HG03025 (cell line): Measurements from ENCODE around the gene SKAP1.
"Not testable (repeated sequence)": the region's sequence is repeated elsewhere in the genome, so short reads cannot be mapped to it uniquely, and the experiment has no call there.

ENCODE experiments used
- ATAC-seq: cut with Tn5 transposase; IDR thresholded peaks from one replicate; pipeline ENCODE4 v1.9.1; 2021; ENCODE audit warnings: mild to moderate bottlenecking, moderate library complexity; ENCODE audit not compliant: unreplicated experiment, low FRiP score

SKAP1 gene

DNA sequence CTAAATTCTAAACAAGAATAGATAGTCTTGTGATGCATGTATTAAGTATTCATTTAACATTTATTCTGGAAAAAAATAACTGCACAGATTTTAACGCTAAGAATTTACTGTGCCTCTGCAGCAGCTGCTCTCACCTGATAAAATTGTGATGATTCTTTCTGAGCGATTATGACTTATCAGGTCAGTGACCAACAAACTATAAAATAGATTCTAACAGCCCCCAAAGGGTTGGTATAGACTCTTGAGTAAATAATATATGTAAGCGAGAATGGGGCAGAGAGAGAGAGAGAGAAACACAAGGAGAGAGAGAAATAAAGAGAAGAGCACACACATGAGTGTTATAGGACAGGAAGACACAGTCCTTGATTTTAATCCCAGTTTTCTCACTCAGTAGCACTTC lies 178.1 kb downstream of the SKAP1 start:
- no peak for ATAC-seq

DNA sequence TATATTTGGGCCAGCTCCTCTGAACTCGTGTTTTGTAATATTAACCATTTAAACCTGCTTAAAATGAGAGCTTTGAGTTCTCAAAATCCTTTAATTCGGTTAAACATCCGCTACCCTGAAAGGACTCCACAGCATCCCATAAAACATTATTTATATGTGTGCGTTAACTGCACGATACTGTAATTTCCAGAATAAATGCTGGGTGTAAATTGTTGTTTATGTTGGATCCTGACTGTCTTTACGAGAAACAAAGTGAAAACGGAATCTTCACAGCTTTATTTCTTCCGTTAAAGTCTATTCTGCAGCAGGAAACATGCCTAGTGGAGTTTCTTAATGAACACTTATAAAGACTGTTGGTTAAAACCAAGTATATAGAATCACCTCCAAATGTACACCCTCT lies 179.1 kb downstream of the SKAP1 start:
- ATAC-seq, result no peak

DNA sequence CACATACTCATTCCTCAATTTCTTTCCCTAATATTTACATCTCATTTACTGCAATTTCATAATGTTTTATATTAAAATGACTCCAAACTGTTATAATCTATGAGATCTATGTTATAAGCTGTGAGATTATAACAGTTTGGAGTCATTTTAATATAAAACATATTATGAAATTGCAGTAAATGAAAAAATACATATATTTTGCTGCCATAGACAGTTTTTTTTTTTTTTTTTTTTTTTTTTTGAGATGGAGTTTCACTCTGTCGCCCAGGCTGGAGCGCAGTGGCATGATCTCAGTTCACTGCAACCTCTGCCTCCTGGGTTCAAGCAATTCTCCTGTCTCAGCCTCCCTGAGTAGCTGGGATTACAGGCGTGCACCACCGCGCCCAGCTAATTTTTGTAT lies 180.0 kb downstream of the SKAP1 start:
- not testable (repeated sequence) for ATAC-seq

DNA sequence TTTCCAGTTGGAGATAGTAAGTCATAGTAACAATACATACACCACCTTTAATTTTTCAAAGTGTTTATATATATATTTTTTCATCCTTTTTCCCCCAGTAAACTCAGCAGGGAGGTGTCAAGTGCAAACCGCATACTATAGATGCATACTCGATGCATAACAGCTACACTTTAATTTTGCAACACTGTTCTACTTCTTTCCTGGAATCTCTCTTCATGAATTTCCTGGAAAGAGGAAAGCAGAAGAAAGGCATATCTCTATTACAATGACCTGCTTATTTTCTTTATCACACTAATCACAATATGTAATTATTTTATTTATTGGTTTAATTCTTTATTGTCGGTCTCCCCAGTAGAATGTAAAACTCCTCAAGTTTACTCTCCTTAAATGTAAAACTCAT lies 182.4 kb downstream of the SKAP1 start:
- no peak for ATAC-seq

DNA sequence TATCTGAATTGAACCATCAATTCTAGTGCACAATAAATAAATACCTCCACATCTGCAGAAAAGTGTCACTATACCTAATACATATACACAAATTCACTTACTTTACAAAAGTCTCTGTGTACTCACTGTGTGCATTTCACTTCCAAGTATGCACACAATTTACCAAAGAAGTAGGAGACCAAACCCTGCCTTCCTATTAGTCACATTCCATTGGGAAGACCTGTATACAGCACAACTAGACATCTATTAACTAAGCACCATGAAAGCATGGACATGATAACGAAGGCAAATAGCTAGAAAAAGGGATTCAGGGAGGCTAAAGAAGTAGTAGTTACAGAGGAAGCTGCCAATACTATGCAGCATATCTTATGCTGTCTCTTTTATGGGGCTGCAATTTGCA lies 183.0 kb downstream of the SKAP1 start:
- ATAC-seq, result no peak

DNA sequence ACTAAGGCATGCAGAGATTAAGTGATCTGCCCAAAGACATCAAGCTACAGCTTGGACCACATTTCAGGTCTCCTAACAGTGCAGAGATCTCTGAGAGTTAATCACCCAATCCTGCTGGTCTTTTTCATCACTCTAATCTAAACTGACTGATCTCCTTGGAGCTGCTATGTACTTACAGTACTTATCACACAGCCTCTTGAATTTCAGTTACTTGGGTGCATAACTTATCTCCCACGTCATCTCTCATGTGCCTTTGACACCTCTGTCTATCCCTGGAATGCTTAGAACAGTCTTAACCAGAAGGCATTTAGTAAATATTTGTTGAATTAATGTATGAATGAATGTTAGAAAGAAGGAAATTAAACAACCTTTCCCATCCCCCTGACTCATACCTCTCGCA lies 183.4 kb downstream of the SKAP1 start:
- ATAC-seq, result no peak

DNA sequence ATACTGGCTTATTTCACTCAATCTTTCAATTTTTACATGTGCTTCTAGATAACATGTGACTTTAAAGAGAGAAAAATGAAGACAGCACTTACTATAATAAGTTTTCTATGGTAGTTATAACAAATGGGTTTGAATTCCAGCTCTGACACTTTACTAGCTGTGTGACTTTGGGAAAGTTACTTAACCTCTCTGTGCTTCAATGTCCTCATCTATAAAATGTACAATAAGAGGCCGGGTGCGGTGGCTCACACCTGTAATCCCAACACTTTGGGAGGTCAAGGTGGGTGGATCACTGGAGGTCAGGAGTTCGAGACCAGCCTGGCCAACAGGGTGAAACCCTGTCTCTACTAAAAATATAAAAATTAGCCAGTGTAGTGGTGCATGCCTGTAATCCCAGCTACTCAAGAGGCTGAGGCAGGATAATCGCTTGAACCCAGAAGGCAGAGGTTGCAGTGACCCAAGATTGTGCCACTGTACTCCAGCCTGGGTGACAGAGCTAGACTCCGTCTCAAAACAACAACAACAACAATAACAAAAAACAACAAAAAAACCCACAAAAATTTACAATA lies 184.5 kb downstream of the SKAP1 start:
- not testable (repeated sequence) for ATAC-seq

DNA sequence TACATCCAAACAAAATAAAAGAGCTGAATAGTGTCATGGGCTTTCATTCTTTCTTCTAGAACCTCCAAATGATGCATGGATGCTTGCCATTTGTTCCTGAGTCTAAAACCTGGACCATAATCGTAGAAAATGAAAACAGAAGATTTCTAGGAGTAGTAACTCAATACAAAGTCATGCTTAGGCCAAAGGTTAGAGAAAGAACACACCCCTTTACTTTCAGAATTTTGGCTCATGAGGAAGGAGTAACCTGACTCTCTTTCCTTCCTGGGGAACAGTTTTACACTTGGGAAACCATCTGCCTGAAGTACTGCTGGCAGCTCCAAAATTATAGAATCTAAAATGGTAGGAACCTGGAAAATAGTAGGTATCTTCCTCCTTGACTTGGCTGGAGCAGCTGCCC lies 185.2 kb downstream of the SKAP1 start:
- no peak for ATAC-seq

DNA sequence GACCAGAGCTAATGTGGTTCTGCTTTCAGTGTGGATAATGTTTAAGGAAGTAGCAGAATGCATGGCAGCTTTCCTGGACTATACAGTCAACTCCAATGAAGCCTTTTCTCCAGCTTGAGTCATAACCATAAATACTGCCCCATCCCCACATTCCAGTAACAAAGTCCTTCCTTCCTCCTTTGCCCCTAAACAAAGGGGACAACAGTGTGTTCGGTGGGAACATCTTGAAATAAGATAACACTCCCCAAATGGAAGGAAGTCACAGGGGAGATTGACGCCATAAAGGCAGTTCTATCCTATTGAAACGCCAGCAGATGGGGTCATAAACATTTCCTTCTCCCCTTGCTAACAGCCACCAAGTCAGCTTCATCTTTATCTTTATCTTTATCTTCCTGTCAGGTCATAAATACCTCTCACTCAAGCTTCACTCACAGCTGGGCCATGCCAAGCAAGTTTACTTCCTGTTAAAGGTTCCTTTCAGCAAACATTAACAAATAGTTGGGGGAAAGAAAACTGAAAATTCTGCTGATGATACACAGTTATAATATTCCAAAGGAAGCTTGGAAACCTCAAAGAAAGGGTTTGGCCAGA lies 185.8 kb downstream of the SKAP1 start:
- no peak for ATAC-seq

DNA sequence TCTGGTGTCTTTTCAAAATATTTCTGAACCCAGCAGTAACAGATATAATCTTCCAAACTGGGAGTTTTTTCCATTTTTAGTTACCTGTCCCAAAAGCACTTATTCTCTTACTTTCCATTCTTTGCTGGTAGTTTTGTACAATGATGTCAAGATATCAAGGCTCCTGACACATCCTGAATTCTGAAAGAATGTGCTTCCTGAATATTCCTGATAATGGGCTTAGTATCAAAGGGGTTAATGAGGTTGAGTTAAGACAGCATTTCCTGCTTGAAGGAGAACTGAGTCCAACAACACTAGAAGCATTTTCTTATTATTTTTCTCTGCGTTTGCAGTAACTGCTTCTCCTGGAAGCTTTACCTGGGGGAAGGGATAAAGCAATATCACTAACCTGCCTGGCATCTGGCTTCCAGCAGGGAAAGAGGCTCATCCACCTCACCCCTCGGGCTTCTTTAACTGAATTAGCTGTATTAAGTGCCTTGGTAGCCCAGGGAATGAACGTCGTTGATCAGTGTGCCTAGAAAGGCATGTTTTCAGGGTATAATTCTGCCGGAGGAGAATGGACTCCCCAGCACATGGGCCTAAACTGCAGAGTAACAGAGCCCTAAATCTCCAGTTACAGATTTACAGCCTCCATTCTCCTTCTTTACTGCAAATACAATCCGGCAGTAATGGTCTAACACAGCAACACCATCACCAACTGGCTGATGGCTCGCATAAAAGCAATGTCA lies 188.1 kb downstream of the SKAP1 start:
- no peak for ATAC-seq

DNA sequence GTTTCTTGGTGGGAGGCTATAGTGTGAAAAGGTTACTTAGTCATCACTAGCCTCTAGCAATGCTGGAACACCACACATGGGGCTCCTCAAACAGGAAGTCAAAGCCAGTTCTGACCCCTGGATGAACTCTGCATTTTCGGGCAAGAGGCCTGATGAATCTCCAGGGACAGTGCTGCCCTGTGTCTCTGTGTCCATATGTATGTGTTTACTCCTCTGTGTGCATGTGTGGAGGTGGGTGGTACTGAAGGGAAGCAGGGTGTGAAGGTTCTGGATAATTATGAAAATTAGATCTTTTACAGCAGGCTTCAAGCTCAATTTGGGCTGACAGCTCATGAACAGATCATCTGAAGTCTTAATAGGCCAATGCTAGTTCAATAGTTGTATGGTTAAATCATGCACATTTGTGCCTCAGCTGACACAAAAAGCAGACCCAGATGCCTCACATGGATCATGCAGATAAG lies 188.9 kb downstream of the SKAP1 start:
- no peak for ATAC-seq

DNA sequence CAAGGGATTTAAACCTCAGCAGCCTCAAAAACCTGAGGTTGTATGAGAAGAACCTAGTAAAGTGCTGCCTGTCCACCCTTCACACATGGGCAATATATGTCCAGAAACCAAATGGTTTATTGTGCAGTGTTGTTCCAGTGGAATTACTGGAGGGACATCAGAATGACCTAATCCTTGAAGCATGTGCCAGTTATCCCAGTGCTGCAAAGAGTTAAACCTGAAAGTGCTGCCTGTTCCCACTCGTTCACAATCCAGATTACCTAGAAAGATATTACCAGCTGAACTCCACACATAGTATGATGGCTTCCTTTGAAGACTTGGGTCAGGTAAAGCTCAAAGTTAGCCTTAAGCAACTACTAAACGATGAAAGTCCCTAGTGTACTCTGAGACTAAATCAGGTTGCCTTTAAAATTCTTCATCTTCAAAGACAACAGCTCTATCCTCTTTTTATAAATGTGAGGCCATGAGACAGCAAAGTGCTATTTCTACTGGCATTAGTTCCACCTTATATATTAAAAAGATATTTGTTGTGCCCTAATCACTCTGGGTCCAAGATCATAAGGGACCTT lies 189.4 kb downstream of the SKAP1 start:
- no peak for ATAC-seq

DNA sequence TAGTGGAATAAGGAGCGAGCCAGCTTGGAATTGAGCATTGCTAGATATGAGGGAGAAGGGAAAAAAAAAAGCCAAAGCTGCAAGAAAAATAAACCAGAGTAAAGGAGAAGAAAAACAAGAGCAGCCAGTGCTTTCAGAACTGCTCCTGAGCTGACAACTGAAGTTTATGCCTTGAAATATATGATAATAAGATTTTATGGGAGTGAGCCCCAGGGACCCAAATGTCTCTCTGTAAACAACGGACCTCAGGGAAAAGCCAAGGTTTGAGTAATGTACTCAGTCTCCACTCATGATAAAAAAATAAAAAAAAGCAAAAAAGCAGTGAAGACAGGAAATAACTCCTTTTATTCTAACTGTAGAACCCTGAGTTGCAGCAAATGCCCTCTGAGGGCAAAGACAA lies 189.9 kb downstream of the SKAP1 start:
- no peak for ATAC-seq

DNA sequence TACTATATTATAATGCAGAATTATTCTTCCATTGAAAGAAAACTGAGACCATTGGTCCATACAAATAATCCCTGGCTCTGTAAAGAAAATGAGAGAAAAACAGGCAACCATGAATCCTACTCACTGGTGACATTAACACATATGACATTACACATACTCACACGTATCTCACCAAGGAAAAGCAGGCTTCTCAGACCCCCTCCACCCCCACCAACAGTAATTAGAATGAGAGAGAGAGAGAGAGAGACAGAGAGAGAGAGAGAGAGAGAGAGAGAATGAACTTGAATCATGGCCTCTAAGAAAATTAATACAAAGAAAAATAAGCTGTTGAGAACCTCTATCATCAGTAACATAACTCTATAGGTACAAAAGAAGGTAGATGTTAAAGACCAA lies 190.4 kb downstream of the SKAP1 start:
- no peak for ATAC-seq

DNA sequence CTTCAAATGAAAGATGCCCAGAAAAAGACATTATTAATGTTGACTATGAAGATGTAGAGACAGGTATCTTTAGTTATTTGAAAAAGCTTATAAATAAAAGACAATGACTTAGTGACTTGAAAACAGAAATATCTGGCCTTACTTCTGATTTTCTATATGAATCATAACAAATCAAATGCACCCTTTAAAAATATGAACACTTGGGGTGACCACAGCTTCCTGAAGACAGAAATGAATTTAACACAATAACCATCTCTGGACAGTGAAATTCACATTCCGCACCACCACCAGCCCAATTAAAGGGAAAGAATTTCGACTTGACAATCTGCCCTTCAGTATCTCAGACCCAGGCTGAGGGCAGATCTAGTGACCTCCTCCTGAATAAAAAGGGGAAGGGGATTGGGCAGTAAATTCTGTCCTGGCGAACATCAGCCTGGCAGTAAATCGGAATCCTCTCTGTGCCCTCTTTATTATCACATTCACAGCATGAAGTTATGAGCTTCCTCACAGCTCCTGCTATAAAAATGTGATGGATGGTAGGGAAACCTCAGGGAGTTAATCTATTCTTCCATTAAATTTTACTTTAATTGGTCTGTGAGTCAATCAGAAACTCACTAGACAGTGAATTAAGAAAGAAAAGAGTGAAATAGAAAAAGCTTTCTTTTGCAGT lies 190.9 kb downstream of the SKAP1 start:
- no peak for ATAC-seq

DNA sequence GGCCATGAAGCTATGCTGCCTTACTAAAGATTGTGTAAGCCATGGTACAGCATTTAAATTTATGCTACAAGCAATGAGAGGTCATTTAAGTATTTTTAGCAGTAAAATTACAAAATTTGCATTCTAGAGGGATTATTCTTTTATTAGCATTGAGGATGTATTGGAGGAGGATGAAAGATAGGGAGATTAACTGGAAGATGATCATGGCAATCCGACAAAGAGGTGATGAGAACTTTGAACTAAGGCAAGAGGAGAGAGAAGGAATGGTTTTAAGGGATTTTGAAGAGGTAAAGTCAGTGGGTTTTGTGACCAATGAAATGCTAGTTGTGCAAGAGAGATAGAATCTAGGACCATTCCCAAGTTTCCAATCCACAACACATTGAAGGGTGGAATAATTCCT lies 192.6 kb downstream of the SKAP1 start:
- no peak for ATAC-seq

DNA sequence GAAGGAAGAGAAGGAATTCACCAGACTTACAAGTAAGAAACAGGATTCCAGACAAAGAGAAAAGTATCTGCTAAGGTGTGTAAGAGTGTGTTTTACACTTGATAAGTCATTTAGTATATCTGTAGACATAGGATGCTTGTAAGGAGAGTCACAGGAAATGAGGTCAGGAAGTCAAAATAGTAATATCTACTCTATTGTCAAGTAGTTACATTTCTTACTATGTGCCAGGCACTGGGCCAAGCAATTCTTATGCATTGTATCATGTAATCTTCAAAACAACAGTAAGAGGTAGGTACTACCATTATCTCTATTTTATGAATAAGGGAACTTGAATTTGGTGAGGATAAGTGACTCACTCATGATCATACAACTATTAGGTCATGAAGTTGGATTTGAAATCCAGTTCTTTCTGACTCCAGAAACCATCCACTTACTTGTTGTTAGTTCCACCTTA lies 193.3 kb downstream of the SKAP1 start:
- ATAC-seq, result no peak

DNA sequence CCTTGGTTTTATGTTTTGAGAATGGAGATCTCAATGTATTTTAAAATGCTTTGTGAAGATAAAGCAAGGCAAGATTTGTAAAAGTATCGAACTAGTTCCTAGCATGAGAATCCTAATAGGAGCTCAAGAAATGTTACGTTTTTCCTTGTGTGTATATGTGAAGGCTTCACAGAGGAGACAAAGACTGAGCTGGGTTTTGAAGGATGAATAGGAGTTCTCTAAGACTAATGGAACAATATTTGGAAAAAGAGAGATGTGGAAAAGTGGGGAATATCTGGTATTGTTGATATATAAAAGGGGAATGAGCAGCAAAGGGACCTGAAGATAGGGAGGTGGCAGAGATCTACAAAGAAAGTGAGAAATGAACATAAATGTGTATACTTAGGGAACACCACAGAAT lies 195.1 kb downstream of the SKAP1 start:
- ATAC-seq, result no peak

DNA sequence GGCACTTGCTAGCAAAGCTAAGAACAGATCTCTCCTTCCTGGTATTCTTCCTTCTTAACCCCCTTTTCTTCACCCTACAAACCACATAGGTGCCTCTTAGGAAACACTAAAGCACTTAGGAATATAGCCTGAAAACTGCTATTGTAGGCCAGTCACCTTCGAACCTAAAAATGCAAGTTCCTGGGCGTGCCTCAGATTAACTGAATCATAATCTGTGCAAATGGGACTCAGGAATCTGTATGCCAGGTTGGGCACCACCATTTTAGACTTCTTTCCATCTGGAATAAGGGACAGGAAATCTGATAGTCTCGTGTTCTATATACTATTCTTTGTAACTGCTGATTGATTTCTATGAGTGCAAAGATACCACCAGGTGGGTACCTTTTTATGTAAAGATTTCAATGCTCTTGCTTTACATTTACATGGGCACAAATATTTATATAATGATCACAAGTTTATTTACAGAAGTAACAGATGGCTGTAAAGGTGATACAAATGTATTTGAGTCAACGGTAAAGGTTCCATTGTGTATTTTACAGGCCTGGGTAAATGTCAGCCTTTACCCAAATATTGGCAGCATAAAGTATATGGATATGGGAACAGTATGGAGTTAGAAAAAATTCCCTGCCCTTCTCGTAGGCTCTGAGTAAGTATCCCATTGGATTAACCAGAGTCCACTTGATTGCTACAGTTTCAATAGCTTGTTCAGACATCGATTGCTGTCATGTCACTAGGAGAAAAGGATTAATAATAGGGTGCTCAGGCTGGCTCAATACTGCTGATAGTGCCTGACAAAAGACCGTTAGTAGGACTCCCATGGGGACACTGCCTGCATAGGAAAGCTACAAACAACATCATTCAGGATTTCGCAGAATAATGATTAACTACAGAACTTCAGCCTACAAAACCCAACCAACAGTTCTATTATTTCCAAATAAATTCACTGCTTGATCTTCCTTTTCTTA lies 197.7 kb downstream of the SKAP1 start:
- ATAC-seq, result no peak

DNA sequence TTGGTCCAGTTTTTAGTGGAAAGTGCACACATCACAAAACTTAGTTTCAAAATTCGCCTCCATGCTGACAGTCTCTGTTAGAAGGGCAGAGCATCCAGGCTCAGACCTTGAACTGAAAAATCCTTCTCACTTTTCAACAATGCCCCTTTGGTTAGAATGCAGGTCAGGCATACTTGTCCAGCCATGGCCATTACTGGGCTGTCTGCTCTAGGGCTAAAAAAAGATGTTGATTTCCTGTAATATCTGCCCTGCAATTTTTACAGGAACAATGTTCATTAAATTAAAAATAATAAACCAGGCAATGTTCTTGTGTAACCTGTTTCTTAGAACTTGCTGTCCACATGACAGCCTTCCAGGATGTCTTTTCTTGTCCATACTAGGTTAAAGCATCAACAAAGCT lies 200.1 kb downstream of the SKAP1 start:
- ATAC-seq, result no peak
